ENCODE results near the gene RPL14. TPM values are rescaled to one million over a fixed set of nuclear protein-coding genes. Genes with fewer than 3 reads are reported as not detected.

Gene RPL14
- total and polyA plus RNA-seq, 10 of the 15 experiments (the other 5 are each of a cell fraction or from before 2014, with no cell fraction given), result 530 to 3,008 (median 1,136) TPM

DNA sequence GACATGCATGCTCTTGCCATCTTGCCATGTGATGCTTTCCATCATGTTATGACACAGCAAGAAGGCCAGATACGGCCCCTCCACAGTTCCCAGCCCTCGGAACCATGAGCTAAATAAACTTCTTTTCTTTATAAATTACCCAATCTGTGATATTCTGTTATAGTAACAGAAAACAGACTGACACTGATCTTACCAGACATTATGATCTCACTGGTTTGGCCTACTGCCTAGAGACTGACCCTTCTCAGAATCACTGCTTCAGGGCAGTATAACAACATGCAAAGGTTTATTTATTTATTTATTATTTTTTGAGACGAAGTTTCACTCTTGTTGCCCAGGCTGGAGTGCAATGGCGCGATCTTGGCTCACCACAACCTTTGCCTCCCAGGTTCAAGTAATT is 33.8 kb downstream of the RPL14 start (continued):
- TF ChIP-seq ZNF622 (IDR thresholded peaks at IDR 0.05), result no peak
- no peak for TF ChIP-seq RAD51 (IDR thresholded peaks at IDR 0.05)
- no peak for TF ChIP-seq NFIC (IDR thresholded peaks at IDR 0.05; ENCODE audit: low read depth, low read length)
- TF ChIP-seq TCF3 (IDR thresholded peaks at IDR 0.05; ENCODE audit: borderline replicate concordance, insufficient read depth, low read depth, low read length), result no peak
- TF ChIP-seq, protein P1, sequence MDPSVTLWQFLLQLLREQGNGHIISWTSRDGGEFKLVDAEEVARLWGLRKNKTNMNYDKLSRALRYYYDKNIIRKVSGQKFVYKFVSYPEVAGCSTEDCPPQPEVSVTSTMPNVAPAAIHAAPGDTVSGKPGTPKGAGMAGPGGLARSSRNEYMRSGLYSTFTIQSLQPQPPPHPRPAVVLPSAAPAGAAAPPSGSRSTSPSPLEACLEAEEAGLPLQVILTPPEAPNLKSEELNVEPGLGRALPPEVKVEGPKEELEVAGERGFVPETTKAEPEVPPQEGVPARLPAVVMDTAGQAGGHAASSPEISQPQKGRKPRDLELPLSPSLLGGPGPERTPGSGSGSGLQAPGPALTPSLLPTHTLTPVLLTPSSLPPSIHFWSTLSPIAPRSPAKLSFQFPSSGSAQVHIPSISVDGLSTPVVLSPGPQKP (IDR thresholded peaks at IDR 0.05; ENCODE audit: low read depth, low read length), result no peak
- TF ChIP-seq HDGF (IDR thresholded peaks at IDR 0.05), result no peak
- TF ChIP-seq ETV6 (conservative IDR thresholded peaks at IDR 0.05 in 1 of 2, IDR thresholded peaks at IDR 0.05 in 1 of 2; ENCODE audit: borderline replicate concordance in 1 of 2, low read depth in 1 of 2), result no peak
- TF ChIP-seq CHD4 (IDR thresholded peaks at IDR 0.05), result no peak
- TF ChIP-seq CREM (IDR thresholded peaks at IDR 0.05; ENCODE audit: low read depth), result no peak
- no peak for TF ChIP-seq YBX1 (IDR thresholded peaks at IDR 0.05)
- TF ChIP-seq MYC (IDR thresholded peaks at IDR 0.05; ENCODE audit: insufficient read depth, insufficient read length, insufficient replicate concordance, low read length, severe bottlenecking), result no peak

DNA sequence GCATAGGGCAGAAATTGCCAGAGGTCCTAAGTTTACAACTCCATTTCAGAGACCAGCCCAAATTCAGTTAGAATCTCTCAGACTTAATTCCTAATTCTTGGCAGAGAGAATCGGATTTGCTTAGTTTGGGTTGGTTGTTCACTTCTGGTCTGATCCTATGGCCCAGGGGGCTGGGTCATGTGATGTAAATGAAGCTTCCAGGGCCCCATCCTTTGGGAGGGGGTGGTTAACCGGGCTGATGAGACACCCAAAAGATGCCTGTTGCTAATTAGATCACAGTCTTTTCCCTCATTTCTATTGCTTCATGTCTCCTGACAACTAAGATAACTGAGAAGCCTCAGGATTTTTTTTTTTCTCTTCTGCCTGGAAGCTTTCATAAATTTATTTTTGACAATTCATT is 37.6 kb downstream of the RPL14 start:
- DNase-seq (ENCODE audit: low read depth, low spot score) (no peak), ATAC-seq (no peak), FAIRE-seq (no peak)
- TF ChIP-seq, protein P2, sequence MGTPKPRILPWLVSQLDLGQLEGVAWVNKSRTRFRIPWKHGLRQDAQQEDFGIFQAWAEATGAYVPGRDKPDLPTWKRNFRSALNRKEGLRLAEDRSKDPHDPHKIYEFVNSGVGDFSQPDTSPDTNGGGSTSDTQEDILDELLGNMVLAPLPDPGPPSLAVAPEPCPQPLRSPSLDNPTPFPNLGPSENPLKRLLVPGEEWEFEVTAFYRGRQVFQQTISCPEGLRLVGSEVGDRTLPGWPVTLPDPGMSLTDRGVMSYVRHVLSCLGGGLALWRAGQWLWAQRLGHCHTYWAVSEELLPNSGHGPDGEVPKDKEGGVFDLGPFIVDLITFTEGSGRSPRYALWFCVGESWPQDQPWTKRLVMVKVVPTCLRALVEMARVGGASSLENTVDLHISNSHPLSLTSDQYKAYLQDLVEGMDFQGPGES (IDR thresholded peaks at IDR 0.05), result no peak
- TF ChIP-seq YBX1 (IDR thresholded peaks at IDR 0.05) (no peak), NR2C1 (IDR thresholded peaks at IDR 0.05) (no peak), TCF12 (IDR thresholded peaks at IDR 0.05; ENCODE audit: low read depth, low read length) (no peak)
- TF ChIP-seq, protein P3, sequence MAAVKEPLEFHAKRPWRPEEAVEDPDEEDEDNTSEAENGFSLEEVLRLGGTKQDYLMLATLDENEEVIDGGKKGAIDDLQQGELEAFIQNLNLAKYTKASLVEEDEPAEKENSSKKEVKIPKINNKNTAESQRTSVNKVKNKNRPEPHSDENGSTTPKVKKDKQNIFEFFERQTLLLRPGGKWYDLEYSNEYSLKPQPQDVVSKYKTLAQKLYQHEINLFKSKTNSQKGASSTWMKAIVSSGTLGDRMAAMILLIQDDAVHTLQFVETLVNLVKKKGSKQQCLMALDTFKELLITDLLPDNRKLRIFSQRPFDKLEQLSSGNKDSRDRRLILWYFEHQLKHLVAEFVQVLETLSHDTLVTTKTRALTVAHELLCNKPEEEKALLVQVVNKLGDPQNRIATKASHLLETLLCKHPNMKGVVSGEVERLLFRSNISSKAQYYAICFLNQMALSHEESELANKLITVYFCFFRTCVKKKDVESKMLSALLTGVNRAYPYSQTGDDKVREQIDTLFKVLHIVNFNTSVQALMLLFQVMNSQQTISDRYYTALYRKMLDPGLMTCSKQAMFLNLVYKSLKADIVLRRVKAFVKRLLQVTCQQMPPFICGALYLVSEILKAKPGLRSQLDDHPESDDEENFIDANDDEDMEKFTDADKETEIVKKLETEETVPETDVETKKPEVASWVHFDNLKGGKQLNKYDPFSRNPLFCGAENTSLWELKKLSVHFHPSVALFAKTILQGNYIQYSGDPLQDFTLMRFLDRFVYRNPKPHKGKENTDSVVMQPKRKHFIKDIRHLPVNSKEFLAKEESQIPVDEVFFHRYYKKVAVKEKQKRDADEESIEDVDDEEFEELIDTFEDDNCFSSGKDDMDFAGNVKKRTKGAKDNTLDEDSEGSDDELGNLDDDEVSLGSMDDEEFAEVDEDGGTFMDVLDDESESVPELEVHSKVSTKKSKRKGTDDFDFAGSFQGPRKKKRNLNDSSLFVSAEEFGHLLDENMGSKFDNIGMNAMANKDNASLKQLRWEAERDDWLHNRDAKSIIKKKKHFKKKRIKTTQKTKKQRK (IDR thresholded peaks at IDR 0.05; ENCODE audit: low read depth, low read length), result no peak
- TF ChIP-seq, protein P4, sequence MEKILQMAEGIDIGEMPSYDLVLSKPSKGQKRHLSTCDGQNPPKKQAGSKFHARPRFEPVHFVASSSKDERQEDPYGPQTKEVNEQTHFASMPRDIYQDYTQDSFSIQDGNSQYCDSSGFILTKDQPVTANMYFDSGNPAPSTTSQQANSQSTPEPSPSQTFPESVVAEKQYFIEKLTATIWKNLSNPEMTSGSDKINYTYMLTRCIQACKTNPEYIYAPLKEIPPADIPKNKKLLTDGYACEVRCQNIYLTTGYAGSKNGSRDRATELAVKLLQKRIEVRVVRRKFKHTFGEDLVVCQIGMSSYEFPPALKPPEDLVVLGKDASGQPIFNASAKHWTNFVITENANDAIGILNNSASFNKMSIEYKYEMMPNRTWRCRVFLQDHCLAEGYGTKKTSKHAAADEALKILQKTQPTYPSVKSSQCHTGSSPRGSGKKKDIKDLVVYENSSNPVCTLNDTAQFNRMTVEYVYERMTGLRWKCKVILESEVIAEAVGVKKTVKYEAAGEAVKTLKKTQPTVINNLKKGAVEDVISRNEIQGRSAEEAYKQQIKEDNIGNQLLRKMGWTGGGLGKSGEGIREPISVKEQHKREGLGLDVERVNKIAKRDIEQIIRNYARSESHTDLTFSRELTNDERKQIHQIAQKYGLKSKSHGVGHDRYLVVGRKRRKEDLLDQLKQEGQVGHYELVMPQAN (conservative IDR thresholded peaks at IDR 0.05), result no peak
- no peak overlapping the region for H3K4me2 ChIP-seq (ENCODE audit: control insufficient read depth, insufficient read depth)
- ChIA-PET SMC1A (ENCODE audit: uncharacterized antibody, unreplicated experiment) (interaction anchor here (0.7 kb wide), 1 partner anchor 14 kb away, joined by 3 read pairs; no protein-coding TSS in a partner anchor), POLR2A (no interaction called here), CTCF (interaction anchor here (1.1 to 1.2 kb wide), 2 partner anchors 167 to 186 kb away, joined by 3 to 4 read pairs; no protein-coding TSS in a partner anchor), RAD21 (ENCODE audit: unreplicated experiment) (no interaction called here)
- no peak overlapping the region for H3K4me3 ChIP-seq
- H3K79me2 ChIP-seq (ENCODE audit: control insufficient read depth, insufficient read depth, low read length), result no peaks in the 10 kb centered on the region
- H2AFZ ChIP-seq (ENCODE audit: control insufficient read depth, low read depth, low read length), result no peak overlapping the region
- in situ Hi-C loops (cut with MboI), result no loop called here
- H3K27me3 ChIP-seq (replicated peaks in 1 of 2; ENCODE audit: control insufficient read depth in 2 of 2, insufficient read depth in 2 of 2, low read length in 1 of 2), result no peaks in the 10 kb centered on the region
- no peak overlapping the region for H3K9ac ChIP-seq (ENCODE audit: control insufficient read depth, insufficient read depth, low read length)
- BruUV-seq (replicated peaks), result no TSS peak
- no peak overlapping the region for H3K27ac ChIP-seq (ENCODE audit: control insufficient read depth, insufficient read depth)
- H4K20me1 ChIP-seq (ENCODE audit: control insufficient read depth, insufficient read depth), result no peaks in the 10 kb centered on the region
- H3K4me1 ChIP-seq (ENCODE audit: control insufficient read depth, insufficient read depth, low read length), result no peaks in the 10 kb centered on the region
- whole genome bisulfite sequencing (ENCODE audit: insufficient coverage, insufficient replicate concordance, low lambda C conversion rate, missing lambda C conversion rate), result 50% methylated on average over 2 of the region's 2 CpGs
- no peaks in the 10 kb centered on the region for H3K9me3 ChIP-seq (replicated peaks; ENCODE audit: control insufficient read depth, insufficient read depth, low read length)
- no peaks in the 10 kb centered on the region for H3K36me3 ChIP-seq (ENCODE audit: control insufficient read depth in 2 of 2, insufficient read depth in 2 of 2, low read length in 1 of 2)
- intact Hi-C loops (cut with micrococcal nuclease; ENCODE audit: unreplicated experiment), result no loop called here

Measured in GM12878 (cell line).